ENCODE results near the gene ACP7.
"Not testable (repeated sequence)": the region's sequence is repeated elsewhere in the genome, so short reads cannot be mapped to it uniquely, and the experiment has no call there.

Gene ACP7

GRCh38 chr19:39106194-39106593 lies 22.0 kb downstream of the ACP7 start:
- DNase-seq: peak in 7 of 58 donors; percentile 15 to 56 (median 23)

GRCh38 chr19:39109641-39110040 lies 25.5 kb downstream of the ACP7 start:
- no peak for DNase-seq

DNA sequence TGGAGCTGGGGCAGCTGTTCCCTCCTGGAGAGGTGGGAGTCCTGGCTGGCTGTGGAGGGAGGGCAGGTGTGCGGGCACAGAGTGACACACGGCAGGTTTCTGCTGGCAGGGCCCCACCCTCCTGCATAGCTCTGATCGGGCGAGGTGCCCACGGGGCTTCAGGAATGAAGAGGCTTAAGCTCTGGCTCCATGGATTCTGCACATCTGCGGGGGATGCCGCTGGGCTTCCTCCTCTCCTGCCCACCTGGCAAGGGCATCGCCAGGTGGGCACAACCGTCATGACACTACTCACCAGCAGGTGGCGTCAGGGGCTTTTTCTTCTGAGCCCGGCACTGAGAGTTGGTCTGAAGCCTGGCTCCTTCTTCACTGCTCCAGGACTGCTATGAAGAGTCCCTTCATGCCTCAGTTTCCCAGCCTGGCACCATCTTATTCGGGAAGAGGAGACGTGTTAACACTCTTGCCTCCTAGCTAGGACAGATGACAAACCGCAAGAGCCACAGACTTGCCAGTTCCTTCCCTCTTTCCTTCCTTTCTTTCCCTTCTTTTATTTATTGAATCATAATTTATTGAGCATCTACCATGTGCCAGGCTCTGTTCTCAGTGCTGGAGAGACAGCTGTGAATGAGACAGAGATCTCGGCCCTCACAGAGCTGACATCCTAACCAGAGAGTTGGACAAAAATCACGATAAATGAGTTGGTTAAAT lies 26.2 kb downstream of the ACP7 start:
- peak in 39 of 58 donors; percentile 3 to 72 (median 31) for DNase-seq

DNA sequence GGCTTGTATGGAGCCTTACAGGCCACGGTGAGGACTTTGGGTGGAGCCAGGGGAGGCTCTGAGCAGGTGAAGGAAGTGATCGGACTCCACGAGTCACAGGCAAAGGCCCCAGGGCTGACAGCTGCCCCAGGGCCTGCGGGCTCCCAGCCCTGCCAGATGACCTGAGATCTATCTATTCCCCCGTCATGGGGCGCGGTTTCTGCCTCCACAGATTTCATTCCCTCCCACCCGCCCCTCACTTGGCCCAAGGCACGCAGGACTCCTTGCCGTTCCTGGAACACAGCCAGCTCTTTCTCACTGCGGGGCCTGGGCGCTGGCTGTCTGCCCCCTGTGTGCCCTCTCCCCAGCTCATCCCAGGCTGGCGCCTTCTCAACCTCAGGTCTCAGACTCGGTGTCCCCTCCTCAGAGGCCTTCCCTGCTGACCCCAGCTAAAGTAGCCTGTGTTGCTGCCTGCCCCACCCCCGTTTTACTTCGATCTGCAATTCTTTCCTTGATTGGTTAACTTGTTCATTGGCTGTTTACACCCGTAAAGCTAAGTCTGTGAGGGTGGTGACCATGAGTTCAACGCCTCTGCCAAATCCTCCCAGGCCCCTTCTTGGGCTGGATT lies 27.5 kb downstream of the ACP7 start:
- peak in 1 of 58 donors; percentile 20 for DNase-seq

- peak in 2 of 58 donors; percentile 22 to 27 for DNase-seq
These were observed 28.2 kb downstream of the ACP7 start for GRCh38 chr19:39112338-39112890.

GRCh38 chr19:39113199-39113598 lies 29.0 kb downstream of the ACP7 start:
- DNase-seq: no peak

DNA sequence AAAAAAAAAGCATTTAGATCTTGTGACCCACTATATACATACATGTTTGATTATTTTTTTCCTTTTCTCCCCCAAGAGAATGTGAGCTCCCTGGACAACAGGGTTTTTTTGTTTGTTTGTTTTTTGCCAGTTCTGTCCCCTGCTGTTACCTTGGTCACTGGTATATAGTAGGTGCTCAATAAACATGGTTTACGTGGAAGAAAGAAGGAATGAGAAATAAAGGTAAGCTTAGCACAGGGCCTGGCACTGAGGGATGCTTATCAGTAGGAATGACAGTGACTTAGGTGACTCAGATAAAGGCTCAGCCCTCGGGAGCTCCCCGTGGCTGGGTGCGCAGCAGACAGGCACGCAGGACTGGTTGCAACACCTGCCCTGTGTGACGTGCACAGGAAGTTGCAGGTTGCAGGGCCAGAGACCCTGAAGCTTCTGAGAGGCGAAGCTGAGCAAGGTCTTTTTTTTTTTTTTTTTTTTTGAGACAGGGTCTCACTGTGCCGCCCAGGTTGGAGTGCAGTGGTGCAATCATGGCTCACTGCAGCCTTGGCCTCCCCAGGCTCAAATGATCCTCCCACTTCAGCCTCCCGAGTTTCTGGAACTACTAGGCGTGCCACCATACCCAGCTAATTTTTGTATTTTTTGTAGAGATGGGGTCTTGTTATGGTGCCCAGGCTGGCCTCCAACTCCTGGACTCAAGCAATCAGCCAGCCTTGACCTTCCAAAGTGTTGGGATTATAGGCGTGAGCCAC lies 31.1 kb downstream of the ACP7 start:
- no peak for DNase-seq

- not testable (repeated sequence) for DNase-seq
These were observed 32.9 kb downstream of the ACP7 start for GRCh38 chr19:39117023-39117422.

- DNase-seq: no peak
These were observed 35.7 kb downstream of the ACP7 start for GRCh38 chr19:39119830-39120229.

- DNase-seq: no peak
These were observed 39.0 kb downstream of the ACP7 start for GRCh38 chr19:39122934-39123731.

GRCh38 chr19:39124136-39124764 lies 40.1 kb downstream of the ACP7 start:
- no peak for DNase-seq

DNA sequence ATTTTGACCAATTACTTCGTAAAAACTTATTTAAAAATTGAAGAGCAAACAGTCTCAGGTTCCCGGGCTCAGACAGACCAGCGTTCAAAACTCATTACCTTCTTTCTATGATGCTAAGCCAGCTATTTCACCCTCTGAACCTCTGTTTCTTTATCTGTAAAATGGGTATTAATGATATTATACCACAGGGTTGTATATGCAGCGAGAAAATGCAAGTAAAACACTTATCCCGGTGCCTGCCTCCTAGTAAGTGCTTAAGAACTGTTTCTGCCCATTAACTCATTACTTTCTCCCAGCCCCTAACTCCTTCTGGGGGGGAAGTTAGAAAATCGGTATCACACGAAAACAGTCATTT lies 41.0 kb downstream of the ACP7 start:
- no peak for DNase-seq

GRCh38 chr19:39125554-39126311 lies 41.6 kb downstream of the ACP7 start, which contains the start of gene PAK4:
PAK4 (plus strand) TSS chr19:39125786; CDS start chr19:39169554, 43,768 bp downstream.
- DNase-seq: peak; percentile 53 to 98 (median 95)

DNA sequence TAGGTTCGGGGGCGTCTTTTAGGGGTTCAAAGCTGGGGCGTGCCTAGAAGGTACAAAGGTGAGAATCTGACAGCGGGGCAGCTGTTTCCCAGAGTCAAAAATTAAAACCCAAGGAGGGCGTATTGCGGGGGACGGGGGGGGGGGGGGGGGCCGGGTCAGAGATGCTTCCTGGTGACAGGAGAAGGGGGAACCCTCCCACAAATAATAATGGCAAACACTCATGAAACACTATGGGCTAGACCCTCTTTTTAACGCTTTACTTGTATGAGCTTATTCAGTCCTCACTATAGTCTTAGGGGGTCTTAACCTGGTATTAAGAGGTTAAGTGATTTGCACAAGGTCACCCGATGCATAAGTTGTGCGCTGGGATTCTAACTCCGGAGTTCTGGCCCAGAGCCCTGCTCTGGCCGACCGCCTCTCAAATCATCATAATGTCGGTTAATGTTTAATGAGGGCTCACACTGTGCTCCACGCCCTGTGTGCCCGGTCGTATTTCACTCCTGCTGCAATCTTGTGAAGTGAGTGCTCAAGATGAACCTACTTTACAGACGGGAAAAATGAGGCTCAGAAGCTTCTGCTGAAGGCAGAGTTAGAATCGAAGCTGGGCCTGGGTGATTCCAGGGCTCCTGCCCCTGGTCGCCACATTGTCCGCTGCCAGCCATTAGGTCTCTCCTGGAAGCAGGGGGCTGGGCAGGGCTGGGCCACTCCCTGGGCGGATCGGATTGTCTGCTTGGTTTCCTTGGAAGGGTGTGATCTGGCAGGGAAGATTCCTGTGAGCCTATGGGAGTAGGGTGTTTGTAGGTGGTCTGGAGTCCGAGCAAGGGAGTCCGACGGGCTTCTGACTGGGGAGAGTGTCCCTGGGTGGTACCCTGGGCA lies 42.4 kb downstream of the ACP7 start:
- no peak for DNase-seq

DNA sequence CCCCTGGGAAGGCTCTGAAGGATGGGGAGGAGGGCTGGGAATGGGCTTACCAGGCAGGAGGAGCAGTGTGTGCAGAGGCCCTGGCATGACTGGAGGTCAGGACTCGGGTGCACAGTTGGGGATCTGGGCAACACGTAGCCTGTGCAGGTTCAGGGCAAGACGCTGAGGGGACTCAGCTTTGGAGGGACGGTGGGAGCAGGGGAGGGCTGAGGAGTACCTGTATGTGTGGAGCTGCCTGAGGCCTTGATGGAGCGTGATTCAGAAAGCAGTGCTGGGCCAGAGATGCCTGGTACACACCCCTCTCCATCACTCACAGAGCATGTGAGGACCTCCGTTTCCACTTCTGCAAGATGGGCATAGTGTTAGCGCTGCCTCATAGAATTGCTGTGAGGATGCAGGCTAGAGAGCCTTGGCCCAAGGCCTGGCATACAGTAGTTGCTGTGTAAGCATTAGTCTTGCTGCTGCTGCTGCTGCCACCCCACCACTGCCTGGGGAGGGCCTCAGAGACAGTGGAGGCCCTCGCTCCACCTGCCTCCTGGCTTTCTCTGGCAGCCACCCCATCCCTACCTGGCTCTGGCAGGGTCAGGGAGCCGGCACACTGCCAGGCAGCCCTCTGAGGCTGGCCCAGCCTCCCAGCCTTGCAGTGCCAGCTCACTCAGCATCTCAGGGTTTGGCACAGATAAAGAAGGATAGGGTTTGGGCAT lies 43.8 kb downstream of the ACP7 start:
- DNase-seq: peak in 4 of 58 donors; percentile 6 to 25 (median 14)

- peak in 9 of 58 donors; percentile 10 to 46 (median 27) for DNase-seq
These were observed 44.4 kb downstream of the ACP7 start for GRCh38 chr19:39128516-39129079.

DNA sequence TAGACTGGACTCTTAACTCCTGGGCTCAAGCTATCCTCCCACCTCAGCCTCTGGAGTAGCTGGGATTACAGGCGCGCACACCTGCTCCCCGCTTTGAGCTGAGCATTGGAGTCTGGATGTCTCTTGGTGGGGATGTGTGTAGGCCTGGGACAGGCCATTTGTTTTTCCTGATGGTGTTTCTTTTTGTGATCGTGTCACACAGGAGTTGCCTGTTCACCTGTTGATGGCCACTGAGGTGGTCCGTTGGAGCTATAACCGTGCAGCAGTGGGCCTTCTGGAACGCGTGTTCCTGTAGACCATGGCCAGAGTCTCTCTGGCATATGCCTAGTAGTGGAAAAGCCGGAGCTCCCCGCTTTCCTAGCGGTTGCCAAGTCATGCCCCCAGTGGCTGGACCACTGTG lies 44.9 kb downstream of the ACP7 start:
- DNase-seq: no peak
